Naive thymus-derived CD4-positive, alpha-beta T cell (primary cell): ENCODE results near the gene NDRG4. TPM values are rescaled to one million over a fixed set of nuclear protein-coding genes. Genes with fewer than 3 reads are reported as not detected.

Experiments
- ATAC-seq: fragments of 150-1000 bp; cut with Tn5 transposase; 2 replicates; pipeline ENCODE4 v1.10.0; 2021; ENCODE audit warnings: mild to moderate bottlenecking, moderate library complexity
- CTCF ChIA-PET: fragments of 350-600 bp; sonication (Branson Sonifier 250); formaldehyde crosslinking; loops from one replicate; lab custom pipeline; 2021; ENCODE audit warnings: antibody characterized with exemption; lab: Charles Lee
- POLR2A ChIA-PET: fragments of 350-600 bp; sonication (Branson Sonifier 250); formaldehyde crosslinking; loops from one replicate; lab custom pipeline; 2021; ENCODE audit warnings: antibody characterized with exemption, inconsistent platforms; lab: Charles Lee
- DNase-seq, 9 donors: peaks; one replicate each; pipeline versions ENCODE4 v3.0.0 to v3.0.0-alpha.2; 2020 to 2022; ENCODE audit warnings: mixed read lengths in 1 of 9
- H3K27ac ChIP-seq: one replicate; pipeline ENCODE4 v1.7.0; 2013; ENCODE audit warnings: mild to moderate bottlenecking, low read depth, low read length, moderate library complexity
- H3K27me3 ChIP-seq, 2 donors: one replicate each; pipeline ENCODE4 v1.7.0; 2013; ENCODE audit warnings: low read length in 2 of 2, mild to moderate bottlenecking in 2 of 2, moderate library complexity in 2 of 2; ENCODE audit not compliant: control insufficient read depth in 2 of 2, insufficient read depth in 2 of 2
- H3K36me3 ChIP-seq, 3 experiments: 1 replicate in 2 of 3; 2 replicates in 1 of 3; pipeline ENCODE4 v1.7.0; 2013; ENCODE audit warnings: low read length in 3 of 3, mild to moderate bottlenecking in 3 of 3, moderate library complexity in 1 of 3; ENCODE audit not compliant: insufficient read depth in 3 of 3, control insufficient read depth in 2 of 3
- H3K4me1 ChIP-seq, 2 donors: one replicate each; pipeline ENCODE4 v1.7.0; 2013; ENCODE audit warnings: low read length in 2 of 2, mild to moderate bottlenecking in 2 of 2, moderate library complexity in 1 of 2; ENCODE audit not compliant: control insufficient read depth in 2 of 2, insufficient read depth in 2 of 2
- H3K4me3 ChIP-seq: 2 replicates; pipeline ENCODE4 v1.7.0; 2013; ENCODE audit warnings: mild to moderate bottlenecking, low read length
- H3K9me3 ChIP-seq, 3 experiments: 1 replicate in 2 of 3; 2 replicates in 1 of 3; pipeline ENCODE4 v1.7.0; 2013; ENCODE audit warnings: low read length in 3 of 3; ENCODE audit not compliant: control insufficient read depth in 2 of 3
- H3K27ac Mint-ChIP-seq, 9 donors: one replicate each; pipeline ENCODE4 v1.8.0; 2020 to 2022; ENCODE audit warnings: mixed read lengths in 9 of 9, mild to moderate bottlenecking in 8 of 9, moderate library complexity in 5 of 9, inconsistent platforms in 2 of 9
- H3K27me3 Mint-ChIP-seq, 5 donors: one replicate each; pipeline ENCODE4 v1.8.0; 2021 to 2022; ENCODE audit warnings: mixed read lengths in 5 of 5, mild to moderate bottlenecking in 1 of 5
- H3K36me3 Mint-ChIP-seq, 5 donors: one replicate each; pipeline ENCODE4 v1.8.0; 2020 to 2022; ENCODE audit warnings: mixed read lengths in 5 of 5, mild to moderate bottlenecking in 3 of 5, inconsistent platforms in 1 of 5
- H3K4me1 Mint-ChIP-seq, 7 donors: one replicate each; pipeline ENCODE4 v1.8.0; 2020 to 2022; ENCODE audit warnings: mixed read lengths in 7 of 7, mild to moderate bottlenecking in 3 of 7, inconsistent platforms in 1 of 7
- H3K4me3 Mint-ChIP-seq, 10 donors: one replicate each; pipeline ENCODE4 v1.8.0; 2020 to 2022; ENCODE audit warnings: mild to moderate bottlenecking in 10 of 10, mixed read lengths in 10 of 10, moderate library complexity in 6 of 10, inconsistent platforms in 2 of 10
- H3K9me3 Mint-ChIP-seq, 11 donors: one replicate each; pipeline ENCODE4 v1.8.0; 2020 to 2022; ENCODE audit warnings: mixed read lengths in 11 of 11, mild to moderate bottlenecking in 4 of 11, inconsistent platforms in 1 of 11, moderate library complexity in 1 of 11
- intact Hi-C, 2 donors: fragments of 100-400 bp; cut with micrococcal nuclease; formaldehyde crosslinking; loops; one replicate each; pipeline ENCODE4 v1.15.1; 2023
- polyA plus RNA-seq, 2 donors: library from polyadenylated mRNA; unstranded; fragments of 300-500 nt; fragmentation: Illumina TruSeq; gene quantifications; one replicate each; pipeline ENCODE4 v1.2.3, GENCODE V29; 2021
- total RNA-seq, 6 experiments: library from RNA in 5 of 6; stranded (reverse) in 5 of 6; gene quantifications; 1 replicate in 5 of 6; 2 replicates in 1 of 6; pipeline ENCODE4 v1.2.3 and lab custom pipeline; 2021 to 2026

Gene NDRG4
- total and polyA plus RNA-seq, 7 experiments from 2014 or later: 0.63 to 5.3 (median 2.4) TPM

GRCh38 chr16:58498341-58499091 is 1.4 kb upstream of the NDRG4 start:
- Histone ChIP-seq H3K4me3 (no peak overlapping the region), H3K27ac (no peak overlapping the region), H3K9me3 (no peaks in the 10 kb centered on the region), H3K36me3 (no peaks in the 10 kb centered on the region), H3K4me1 (peaks cover 0 to 11% of the 10 kb centered on the region in 2 donors), H3K27me3 (no peaks in the 10 kb centered on the region)
- Mint-ChIP-seq H3K4me1 (peaks cover 8 to 26% (median 14%) of the 10 kb centered on the region in 7 donors), H3K27me3 (peaks cover 0 to 14% (median 0%) of the 10 kb centered on the region in 5 donors), H3K4me3 (peak overlapping the region in 1 of 10 donors; percentile 33), H3K9me3 (no peaks in the 10 kb centered on the region), H3K36me3 (no peaks in the 10 kb centered on the region), H3K27ac (peak overlapping the region in 3 of 9 donors; percentile 36 to 61 (median 48))
- POLR2A ChIA-PET: no interaction called here
- intact Hi-C loops: no loop called here
- CTCF ChIA-PET: no interaction called here
- ATAC-seq: no peak
- DNase-seq: no peak

GRCh38 chr16:58499092-58499511 is 841 bp upstream of the NDRG4 start:
- DNase-seq: no peak
- Histone ChIP-seq H3K27ac (no peak overlapping the region), H3K36me3 (no peaks in the 10 kb centered on the region), H3K9me3 (no peaks in the 10 kb centered on the region), H3K27me3 (no peaks in the 10 kb centered on the region), H3K4me1 (peaks cover 0 to 11% of the 10 kb centered on the region in 2 donors), H3K4me3 (no peak overlapping the region)
- H3K9me3 Mint-ChIP-seq: no peaks in the 10 kb centered on the region
- no peak for ATAC-seq
- ChIA-PET POLR2A (no interaction called here), CTCF (no interaction called here)
- intact Hi-C loops: no loop called here
- no peak overlapping the region for H3K4me3 Mint-ChIP-seq
- no peaks in the 10 kb centered on the region for H3K36me3 Mint-ChIP-seq
- peaks cover 8 to 26% (median 14%) of the 10 kb centered on the region in 7 donors for H3K4me1 Mint-ChIP-seq
- peaks cover 0 to 14% (median 0%) of the 10 kb centered on the region in 5 donors for H3K27me3 Mint-ChIP-seq
- H3K27ac Mint-ChIP-seq: peak overlapping the region in 2 of 9 donors; percentile 36 to 61

- Mint-ChIP-seq H3K36me3 (no peaks in the 10 kb centered on the region), H3K9me3 (no peaks in the 10 kb centered on the region), H3K27me3 (peaks cover 0 to 14% (median 0%) of the 10 kb centered on the region in 5 donors), H3K4me3 (peak overlapping the region; percentile 79 to 90 (median 88)), H3K4me1 (peaks cover 8 to 21% (median 14%) of the 10 kb centered on the region in 7 donors), H3K27ac (peak overlapping the region in 7 of 9 donors; percentile 13 to 97 (median 86))
- peak overlapping the region; percentile 71 for H3K4me3 ChIP-seq
- peaks cover 0 to 7% of the 10 kb centered on the region in 2 donors for H3K4me1 ChIP-seq
- CTCF ChIA-PET: interaction anchor here (0.9 kb wide), 1 partner anchor 16 kb away, joined by 3 read pairs; no protein-coding TSS in a partner anchor
- DNase-seq (peak in 1 of 9 donors; percentile 12), ATAC-seq (peak; percentile 51)
- peak overlapping the region; percentile 53 for H3K27ac ChIP-seq
- H3K27me3 ChIP-seq: no peaks in the 10 kb centered on the region
- POLR2A ChIA-PET: interaction anchor here (0.6 kb wide), 1 partner anchor 1968 kb away, joined by 3 read pairs; no protein-coding TSS in a partner anchor
- intact Hi-C loops: loop anchor here in 1 of 2 donors (1.0 to 5.0 kb wide), 3 partner anchors 15 to 373 kb away; partner anchors contain the start of genes CFAP20, GINS3 and SETD6
- no peaks in the 10 kb centered on the region for H3K36me3 ChIP-seq
- H3K9me3 ChIP-seq: no peaks in the 10 kb centered on the region
Measured at GRCh38 chr16:58500430-58501241, 693 bp downstream of the NDRG4 start.

GRCh38 chr16:58501242-58502131 is 1.5 kb downstream of the NDRG4 start:
- H3K4me3 ChIP-seq: peak overlapping the region; percentile 71
- Mint-ChIP-seq H3K9me3 (no peaks in the 10 kb centered on the region), H3K4me1 (peaks cover 8 to 21% (median 14%) of the 10 kb centered on the region in 7 donors), H3K27me3 (peaks cover 0 to 14% (median 0%) of the 10 kb centered on the region in 5 donors), H3K27ac (peak overlapping the region in 8 of 9 donors; percentile 51 to 97 (median 88)), H3K36me3 (no peaks in the 10 kb centered on the region), H3K4me3 (peak overlapping the region; percentile 79 to 90 (median 88))
- H3K9me3 ChIP-seq: no peaks in the 10 kb centered on the region
- DNase-seq (peak in 8 of 9 donors; percentile 46 to 70 (median 59)), ATAC-seq (peak; percentile 69)
- H3K36me3 ChIP-seq: no peaks in the 10 kb centered on the region
- intact Hi-C loops: loop anchor here in 1 of 2 donors (1.0 to 5.0 kb wide), 3 partner anchors 14 to 374 kb away; partner anchors contain the start of genes CFAP20, GINS3 and SETD6
- CTCF ChIA-PET: no interaction called here
- POLR2A ChIA-PET: interaction anchor here (0.6 kb wide), 1 partner anchor 1969 kb away, joined by 3 read pairs; no protein-coding TSS in a partner anchor
- H3K27ac ChIP-seq: peak overlapping the region; percentile 53
- H3K4me1 ChIP-seq: peaks cover 0 to 7% of the 10 kb centered on the region in 2 donors
- no peaks in the 10 kb centered on the region for H3K27me3 ChIP-seq

- ChIA-PET POLR2A (no interaction called here), CTCF (no interaction called here)
- intact Hi-C loops: loop anchor here in 1 of 2 donors (5.0 kb wide), 2 partner anchors 110 to 375 kb away; partner anchors contain the start of genes CFAP20 and GINS3
Measured at GRCh38 chr16:58502217-58502921, 2.4 kb downstream of the NDRG4 start.

More at GRCh38 chr16:58502217-58502921, 2.4 kb downstream of the NDRG4 start:
- Mint-ChIP-seq H3K9me3 (no peaks in the 10 kb centered on the region), H3K4me3 (peak overlapping the region in 8 of 10 donors; percentile 47 to 90 (median 88)), H3K36me3 (no peaks in the 10 kb centered on the region), H3K4me1 (peaks cover 8 to 21% (median 14%) of the 10 kb centered on the region in 7 donors), H3K27me3 (peaks cover 0 to 14% (median 0%) of the 10 kb centered on the region in 5 donors), H3K27ac (no peak overlapping the region)
- DNase-seq (no peak), ATAC-seq (no peak)
- Histone ChIP-seq H3K27me3 (no peaks in the 10 kb centered on the region), H3K9me3 (no peaks in the 10 kb centered on the region), H3K36me3 (no peaks in the 10 kb centered on the region), H3K4me1 (peaks cover 0 to 7% of the 10 kb centered on the region in 2 donors), H3K27ac (no peak overlapping the region), H3K4me3 (no peak overlapping the region)
